HEK293T (cell line): ENCODE measurements around the gene SCN7A.

Experiments
- BHLHE40 ChIP-seq: fragments of 450-650 bp; IDR thresholded peaks from 2 replicates; pipeline ENCODE4 v1.6.1; 2016; ENCODE audit warnings: mild to moderate bottlenecking, moderate library complexity, borderline replicate concordance
- FOXA1 ChIP-seq: fragments of 450-650 bp; IDR thresholded peaks from 2 replicates; pipeline ENCODE4 v1.6.1; 2016; ENCODE audit warnings: mild to moderate bottlenecking
- FOXM1 ChIP-seq: fragments of 450-650 bp; IDR thresholded peaks from 2 replicates; pipeline ENCODE4 v1.6.1; 2017; ENCODE audit warnings: mild to moderate bottlenecking, borderline replicate concordance

DNA sequence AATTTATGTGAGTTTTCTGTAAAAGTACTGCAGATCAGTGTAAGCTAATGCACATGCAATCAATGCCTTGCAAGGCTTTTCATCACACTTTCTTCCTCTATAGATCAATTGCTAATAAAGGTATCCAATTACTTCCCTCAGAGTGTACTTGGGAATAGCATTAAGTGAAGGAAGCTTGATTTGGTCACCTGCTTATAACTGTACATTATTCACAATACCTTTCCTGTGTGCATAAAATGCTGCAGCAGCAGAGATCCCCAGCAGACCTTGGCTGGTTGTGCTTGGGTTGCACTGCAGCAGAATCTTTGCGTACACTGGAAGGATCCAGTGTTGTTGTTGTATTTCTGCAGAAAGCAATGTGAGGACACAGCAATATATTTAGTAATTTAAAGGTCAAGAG is 99.8 kb downstream of the SCN7A start:
- TF ChIP-seq FOXM1, result no peak
- no peak for TF ChIP-seq FOXA1
- no peak for TF ChIP-seq BHLHE40
